NCI-H187 (cell line): ENCODE measurements around the gene CBX2.

Source experiments
- DNase-seq, 2 experiments: peaks; one replicate each; lab custom pipeline; 2025; lab: John Stamatoyannopoulos, UW

Gene CBX2

GRCh38 chr17:79777894-79778503, at the start of gene CBX2:
TSS of gene CBX2 (plus strand) at chr17:79778148. CDS start at chr17:79778236, 88 bp downstream.
- DNase-seq: peak; percentile 64 to 82

- DNase-seq: peak; percentile 72 to 76
These were observed 49.6 kb upstream of the CBX2 start for GRCh38 chr17:79728169-79728907.

GRCh38 chr17:79728908-79729471, 49.0 kb upstream of the CBX2 start:
- DNase-seq: no peak

GRCh38 chr17:79729761-79730160, 48.2 kb upstream of the CBX2 start:
- DNase-seq: no peak

- DNase-seq: no peak
These were observed 47.5 kb upstream of the CBX2 start for GRCh38 chr17:79730437-79730768.

GRCh38 chr17:79730769-79731483, 47.0 kb upstream of the CBX2 start, which contains the start of gene ENPP7:
TSS of gene ENPP7 (plus strand) at chr17:79730943. CDS start at chr17:79731140, 197 bp downstream.
- DNase-seq: no peak

GRCh38 chr17:79732254-79732653, 45.7 kb upstream of the CBX2 start:
- DNase-seq: no peak

GRCh38 chr17:79732804-79733691, 44.9 kb upstream of the CBX2 start:
- no peak for DNase-seq

- DNase-seq: no peak
These were observed 44.3 kb upstream of the CBX2 start for GRCh38 chr17:79733692-79734070.

GRCh38 chr17:79735096-79735495, 42.9 kb upstream of the CBX2 start:
- DNase-seq: no peak

- no peak for DNase-seq
These were observed 40.7 kb upstream of the CBX2 start for GRCh38 chr17:79737046-79737921.

- no peak for DNase-seq
These were observed 39.9 kb upstream of the CBX2 start for GRCh38 chr17:79737922-79738578.

GRCh38 chr17:79738643-79739042, 39.3 kb upstream of the CBX2 start:
- DNase-seq: no peak

GRCh38 chr17:79739148-79740062, 38.5 kb upstream of the CBX2 start:
- DNase-seq: no peak

- no peak for DNase-seq
These were observed 37.5 kb upstream of the CBX2 start for GRCh38 chr17:79740413-79740812.

GRCh38 chr17:79741401-79741750, 36.6 kb upstream of the CBX2 start:
- DNase-seq: no peak

- DNase-seq: peak; percentile 34 to 60
These were observed 36.0 kb upstream of the CBX2 start for GRCh38 chr17:79741751-79742588.

GRCh38 chr17:79742589-79742918, 35.4 kb upstream of the CBX2 start:
- no peak for DNase-seq
